A673 (cell line): ENCODE measurements around the gene SYDE1. TPM values are rescaled to one million over a fixed set of nuclear protein-coding genes. Genes with fewer than 3 reads are reported as not detected.

Experiments used
- BruUV-seq: library from RNA; stranded (reverse); fragments of 400-500 nt; replicated peaks from 2 replicates; lab custom pipeline; 2021; lab: Mats Ljungman, UMichigan
- CTCF ChIA-PET: fragments of 300-600 bp; sonication (Branson Sonifier 250); formaldehyde crosslinking; loops from one replicate; lab custom pipeline; 2022; ENCODE audit warnings: antibody characterized with exemption; lab: Charles Lee
- POLR2A ChIA-PET: fragments of 300-600 bp; sonication (Branson Sonifier 250); formaldehyde crosslinking; loops from one replicate; lab custom pipeline; 2022; ENCODE audit warnings: antibody characterized with exemption; ENCODE audit not compliant: low non-redundant PET; lab: Charles Lee
- DNase-seq: peaks from one replicate; pipeline ENCODE4 v3.0.0-alpha.2; 2015; ENCODE audit warnings: low spot score
- H3K27ac ChIP-seq: fragments of 200-600 bp; sonication (generic); 2 replicates; pipeline ENCODE4 v1.5.1; 2016; ENCODE audit warnings: mixed run types, low read depth, mild to moderate bottlenecking, mixed read lengths, antibody characterized with exemption, low read length; ENCODE audit not compliant: poor library complexity, severe bottlenecking
- H3K27me3 ChIP-seq: fragments of 200-600 bp; sonication (generic); replicated peaks from 2 replicates; pipeline ENCODE4 v1.6.1; 2017; ENCODE audit warnings: mixed run types, low read depth, mild to moderate bottlenecking, mixed read lengths, antibody characterized with exemption, low read length; ENCODE audit not compliant: insufficient read depth, poor library complexity
- H3K36me3 ChIP-seq: fragments of 200-600 bp; sonication (generic); 2 replicates; pipeline ENCODE4 v1.6.1; 2016; ENCODE audit warnings: mixed run types, mild to moderate bottlenecking, mixed read lengths, antibody characterized with exemption, low read length; ENCODE audit not compliant: insufficient read depth, poor library complexity, severe bottlenecking
- H3K4me1 ChIP-seq: fragments of 200-600 bp; sonication (generic); 2 replicates; pipeline ENCODE4 v1.6.1; 2017; ENCODE audit warnings: mixed run types, mild to moderate bottlenecking, mixed read lengths, antibody characterized with exemption, low read length; ENCODE audit not compliant: insufficient read depth, poor library complexity, severe bottlenecking
- H3K4me3 ChIP-seq: fragments of 200-600 bp; sonication (generic); 2 replicates; pipeline ENCODE4 v1.5.1; 2016; ENCODE audit warnings: low read depth, mixed run types, mild to moderate bottlenecking, mixed read lengths, low read length; ENCODE audit not compliant: poor library complexity, severe bottlenecking
- H3K9me3 ChIP-seq: fragments of 200-600 bp; sonication (generic); 2 replicates; pipeline ENCODE4 v1.6.1; 2016; ENCODE audit warnings: mixed run types, low read depth, mild to moderate bottlenecking, mixed read lengths, antibody characterized with exemption, low read length; ENCODE audit not compliant: poor library complexity, severe bottlenecking
- CTCF ChIP-seq: fragments of 300-800, 200-600 bp; sonication (generic); conservative IDR thresholded peaks from 2 replicates; pipeline ENCODE4 v1.5.1; 2017; ENCODE audit warnings: low read depth, mild to moderate bottlenecking, antibody characterized with exemption, low read length, moderate library complexity, mixed read lengths
- EZH2 ChIP-seq: fragments of 200-600 bp; sonication (generic); IDR thresholded peaks from 2 replicates; pipeline ENCODE4 v1.6.1; 2017; ENCODE audit warnings: borderline replicate concordance, low read depth, mild to moderate bottlenecking, mixed read lengths, antibody characterized with exemption, low read length; ENCODE audit not compliant: poor library complexity, severe bottlenecking
- intact Hi-C: fragments of 100-400 bp; cut with micrococcal nuclease; formaldehyde crosslinking; loops from one replicate; pipeline ENCODE4 v1.10.0; 2022; ENCODE audit not compliant: unreplicated experiment
- total RNA-seq: library from RNA; stranded (reverse); gene quantifications from 2 replicates; pipeline ENCODE4 v1.2.3, GENCODE V29; 2021

The SYDE1 gene
- total RNA-seq, 1 experiment from 2014 or later = 32.3 TPM

DNA sequence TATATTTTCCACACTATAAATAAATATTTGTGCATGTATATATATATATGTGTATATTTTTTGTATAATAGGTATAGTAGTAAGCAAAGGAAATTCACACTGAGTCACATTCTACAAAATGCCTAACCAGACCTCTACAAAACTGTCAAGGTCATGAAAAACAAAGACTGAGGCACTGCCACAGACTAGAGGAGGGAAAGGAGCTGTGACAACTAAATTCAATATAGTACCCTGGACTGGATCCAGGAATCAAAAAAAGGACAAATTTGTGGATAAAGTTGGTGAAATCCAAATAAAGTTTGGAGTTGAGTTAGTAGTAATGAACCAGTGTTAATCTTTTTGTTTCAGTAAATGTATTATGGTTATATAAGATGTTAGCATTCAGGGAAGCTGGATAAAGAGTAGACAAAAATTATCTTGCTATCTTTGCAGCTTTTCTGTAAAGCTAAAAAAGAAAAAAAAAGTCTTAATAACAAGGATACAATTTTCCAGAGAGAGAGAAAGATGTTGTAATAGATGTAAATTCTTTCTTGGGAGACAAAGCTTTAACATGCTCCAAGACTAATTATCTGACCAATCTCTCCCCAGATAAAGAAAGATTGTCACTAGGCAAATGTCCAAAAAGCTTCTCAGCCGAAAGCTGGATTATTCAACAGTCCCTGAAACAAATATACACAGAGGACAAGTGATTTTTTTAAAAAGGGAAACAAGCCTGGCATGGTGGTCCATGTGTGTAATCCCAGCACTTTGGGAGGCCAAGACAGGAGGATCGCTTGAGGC, 19.1 kb downstream of the SYDE1 start:
- BruUV-seq = no TSS peak
- CTCF ChIA-PET = interaction anchor here (0.5 to 0.6 kb wide), 2 partner anchors 21 to 35 kb away, joined by 3 to 4 read pairs; no protein-coding TSS in a partner anchor
- H3K27me3 ChIP-seq = no peaks in the 10 kb centered on the region
- H3K36me3 ChIP-seq = peaks cover 10% of the 10 kb centered on the region
- no peak for DNase-seq
- POLR2A ChIA-PET = no interaction called here
- peak overlapping the region; percentile 88 for H3K4me3 ChIP-seq
- peaks cover 10% of the 10 kb centered on the region for H3K4me1 ChIP-seq
- TF ChIP-seq CTCF = no peak
- TF ChIP-seq EZH2 = no peak
- intact Hi-C loops = no loop called here
- H3K27ac ChIP-seq = no peak overlapping the region
- no peaks in the 10 kb centered on the region for H3K9me3 ChIP-seq

- TF ChIP-seq EZH2 = no peak
- TF ChIP-seq CTCF = no peak
- no TSS peak for BruUV-seq
- intact Hi-C loops = no loop called here
- Histone ChIP-seq H3K9me3 (no peaks in the 10 kb centered on the region), H3K4me1 (peaks cover 10% of the 10 kb centered on the region), H3K4me3 (no peak overlapping the region), H3K27me3 (no peaks in the 10 kb centered on the region), H3K36me3 (no peaks in the 10 kb centered on the region), H3K27ac (no peak overlapping the region)
- no peak for DNase-seq
- CTCF ChIA-PET = no interaction called here
- POLR2A ChIA-PET = no interaction called here
Measured at GRCh38 chr19:15128162-15128770, 21.1 kb downstream of the SYDE1 start.

- ChIA-PET CTCF (no interaction called here), POLR2A (no interaction called here)
- Histone ChIP-seq H3K27me3 (no peaks in the 10 kb centered on the region), H3K9me3 (no peaks in the 10 kb centered on the region), H3K27ac (no peak overlapping the region), H3K4me3 (no peak overlapping the region), H3K4me1 (peaks cover 5% of the 10 kb centered on the region), H3K36me3 (no peaks in the 10 kb centered on the region)
- BruUV-seq = no TSS peak
- DNase-seq = no peak
- intact Hi-C loops = no loop called here
- TF ChIP-seq CTCF = no peak
- TF ChIP-seq EZH2 = no peak
Measured at GRCh38 chr19:15129856-15130585, 22.8 kb downstream of the SYDE1 start.
